Neural cell (in vitro differentiated cells): Measurements from ENCODE around the gene CD1E. TPM values are rescaled to one million over a fixed set of nuclear protein-coding genes. Genes with fewer than 3 reads are reported as not detected.

Experiments used
- H2AFZ ChIP-seq: fragments of 200-600, 300-800 bp; sonication (generic), shearing (Covaris generic); 2 replicates; pipeline ENCODE4 v1.6.0; 2014; ENCODE audit warnings: low read depth, mild to moderate bottlenecking, antibody characterized with exemption, low read length, moderate library complexity
- H3F3A ChIP-seq: fragments of 200-600 bp; shearing (Covaris generic); 2 replicates; pipeline ENCODE4 v1.6.1; 2016; ENCODE audit warnings: mild to moderate bottlenecking, moderate library complexity, mixed read lengths, antibody characterized with exemption, low read length; ENCODE audit not compliant: insufficient read depth, poor library complexity, severe bottlenecking
- H3K27ac ChIP-seq: fragments of 200-600, 300-800 bp; sonication (generic), shearing (Covaris generic); 2 replicates; pipeline ENCODE4 v1.5.1; 2014; ENCODE audit warnings: mild to moderate bottlenecking, low read length, moderate library complexity
- H3K27me3 ChIP-seq: fragments of 300-800, 200-600 bp; sonication (generic), shearing (Covaris generic); 2 replicates; pipeline ENCODE4 v1.6.0; 2014; ENCODE audit warnings: mild to moderate bottlenecking, low read depth, low read length, moderate library complexity; ENCODE audit not compliant: insufficient read depth
- H3K36me3 ChIP-seq: fragments of 300-800, 200-600 bp; sonication (generic), shearing (Covaris generic); 2 replicates; pipeline ENCODE4 v1.5.1; 2014; ENCODE audit warnings: mild to moderate bottlenecking, antibody characterized with exemption, low read length, moderate library complexity; ENCODE audit not compliant: insufficient read depth
- H3K4me2 ChIP-seq: fragments of 300-800, 200-600 bp; sonication (generic), shearing (Covaris generic); 2 replicates; pipeline ENCODE4 v1.6.0; 2014; ENCODE audit warnings: mild to moderate bottlenecking, low read length
- H3K4me3 ChIP-seq: fragments of 300-800, 200-600 bp; sonication (generic), shearing (Covaris generic); 2 replicates; pipeline ENCODE4 v1.5.1; 2014; ENCODE audit warnings: mild to moderate bottlenecking, low read length, moderate library complexity
- H3K79me2 ChIP-seq: fragments of 200-600 bp; shearing (Covaris generic); replicated peaks from 2 replicates; pipeline ENCODE4 v1.6.0; 2014; ENCODE audit warnings: mild to moderate bottlenecking, low read length, moderate library complexity; ENCODE audit not compliant: insufficient read depth
- H3K9ac ChIP-seq: fragments of 300-800, 200-600 bp; sonication (generic), shearing (Covaris generic); 2 replicates; pipeline ENCODE4 v1.6.1; 2016; ENCODE audit warnings: mild to moderate bottlenecking, low read length, mixed read lengths
- H3K9me2 ChIP-seq: fragments of 200-600 bp; shearing (Covaris generic); 2 replicates; pipeline ENCODE4 v1.6.1; 2016; ENCODE audit warnings: mild to moderate bottlenecking, low read length, mixed read lengths; ENCODE audit not compliant: insufficient read depth
- H3K9me3 ChIP-seq: fragments of 200-600, 300-800 bp; sonication (generic), shearing (Covaris generic); 2 replicates; pipeline ENCODE4 v1.6.1; 2016; ENCODE audit warnings: mild to moderate bottlenecking, mixed run types, low read length, moderate library complexity, mixed read lengths
- H4K20me1 ChIP-seq: fragments of 200-600 bp; shearing (Covaris generic); 2 replicates; pipeline ENCODE4 v1.6.1; 2016; ENCODE audit warnings: mild to moderate bottlenecking, mixed run types; ENCODE audit not compliant: insufficient read depth
- CTCF ChIP-seq: fragments of 450-650 bp; IDR thresholded peaks from 2 replicates; pipeline ENCODE4 v1.5.1; 2014; ENCODE audit warnings: antibody characterized with exemption, mild to moderate bottlenecking, moderate library complexity; ENCODE audit not compliant: poor library complexity, severe bottlenecking
- EP300 ChIP-seq: fragments of 450-650 bp; conservative IDR thresholded peaks from 2 replicates; pipeline ENCODE4 v1.6.1; 2014; ENCODE audit warnings: antibody characterized with exemption, mild to moderate bottlenecking, moderate library complexity; ENCODE audit not compliant: poor library complexity, severe bottlenecking
- EZH2 ChIP-seq: fragments of 200-600, 300-800 bp; shearing (Covaris generic), sonication (generic); IDR thresholded peaks from 2 replicates; pipeline ENCODE4 v1.6.1; 2014; ENCODE audit warnings: antibody characterized with exemption, low read length, borderline replicate concordance, mild to moderate bottlenecking; ENCODE audit not compliant: insufficient read depth, poor library complexity, severe bottlenecking
- MXI1 ChIP-seq: fragments of 450-650 bp; conservative IDR thresholded peaks from 2 replicates; pipeline ENCODE4 v1.6.1; 2014; ENCODE audit warnings: antibody characterized with exemption, mild to moderate bottlenecking; ENCODE audit not compliant: poor library complexity, severe bottlenecking
- POLR2AphosphoS5 ChIP-seq: IDR thresholded peaks from 2 replicates; pipeline ENCODE4 v1.6.1; 2012
- RAD21 ChIP-seq: fragments of 450-650 bp; conservative IDR thresholded peaks from 2 replicates; pipeline ENCODE4 v1.6.1; 2014; ENCODE audit warnings: antibody characterized with exemption, mild to moderate bottlenecking, moderate library complexity
- REST ChIP-seq: IDR thresholded peaks from 2 replicates; pipeline ENCODE4 v1.6.1; 2012; ENCODE audit warnings: borderline replicate concordance
- SMC3 ChIP-seq: fragments of 450-650 bp; conservative IDR thresholded peaks from 2 replicates; pipeline ENCODE4 v1.6.1; 2014; ENCODE audit warnings: antibody characterized with exemption, mild to moderate bottlenecking, moderate library complexity; ENCODE audit not compliant: poor library complexity
- TAF1 ChIP-seq: IDR thresholded peaks from 2 replicates; pipeline ENCODE4 v1.6.1; 2012; ENCODE audit warnings: low read depth
- polyA plus RNA-seq: library from polyadenylated mRNA; depleted of rRNA; stranded (reverse); fragments of >200 nt; gene quantifications from 2 replicates; pipeline ENCODE4 v1.2.3, GENCODE V29; 2014

CD1E gene
- polyA plus RNA-seq, 1 donor from 2014 or later: not detected

- H3F3A ChIP-seq: no peaks in the 10 kb centered on the region
- no peak overlapping the region for H2AFZ ChIP-seq
- H3K4me3 ChIP-seq: no peak overlapping the region
- no peaks in the 10 kb centered on the region for H3K79me2 ChIP-seq
- H3K9me2 ChIP-seq: no peaks in the 10 kb centered on the region
- H4K20me1 ChIP-seq: no peaks in the 10 kb centered on the region
- H3K27me3 ChIP-seq: no peaks in the 10 kb centered on the region
- TF ChIP-seq MXI1: no peak
- TF ChIP-seq EP300: no peak
- no peak for TF ChIP-seq CTCF
- no peak for TF ChIP-seq POLR2AphosphoS5
- no peak for TF ChIP-seq REST
- no peak for TF ChIP-seq EZH2
- no peak for TF ChIP-seq RAD21
- no peak for TF ChIP-seq SMC3
- no peak for TF ChIP-seq TAF1
- H3K27ac ChIP-seq: no peak overlapping the region
- H3K4me2 ChIP-seq: no peak overlapping the region
- H3K36me3 ChIP-seq: no peaks in the 10 kb centered on the region
- H3K9me3 ChIP-seq: no peaks in the 10 kb centered on the region
- no peak overlapping the region for H3K9ac ChIP-seq
Observed at GRCh38 chr1:158374860-158375259, 21.2 kb downstream of the CD1E start.

- no peaks in the 10 kb centered on the region for H3K79me2 ChIP-seq
- no peak overlapping the region for H3K4me3 ChIP-seq
- H3K27ac ChIP-seq: no peak overlapping the region
- H3K36me3 ChIP-seq: no peaks in the 10 kb centered on the region
- no peaks in the 10 kb centered on the region for H3K9me2 ChIP-seq
- H4K20me1 ChIP-seq: no peaks in the 10 kb centered on the region
- no peaks in the 10 kb centered on the region for H3K9me3 ChIP-seq
- no peaks in the 10 kb centered on the region for H3F3A ChIP-seq
- TF ChIP-seq TAF1 (no peak), POLR2AphosphoS5 (no peak), EP300 (no peak), RAD21 (no peak), SMC3 (no peak), MXI1 (no peak), CTCF (no peak), EZH2 (no peak), REST (no peak)
- H3K4me2 ChIP-seq: no peak overlapping the region
- no peak overlapping the region for H2AFZ ChIP-seq
- no peaks in the 10 kb centered on the region for H3K27me3 ChIP-seq
- H3K9ac ChIP-seq: no peak overlapping the region
Observed at GRCh38 chr1:158390331-158390730, 36.6 kb downstream of the CD1E start.
